H1 (cell line): ENCODE results near the gene DTX4. TPM values are rescaled to one million over a fixed set of nuclear protein-coding genes. Genes with fewer than 3 reads are reported as not detected.

Experiments
- CTCF ChIA-PET: fragments of 300-600 bp; sonication (Branson Sonifier 250); formaldehyde crosslinking; loops from one replicate; lab custom pipeline; 2021; ENCODE audit not compliant: partially characterized antibody; lab: Charles Lee
- POLR2A ChIA-PET: fragments of 300-600 bp; sonication (Branson Sonifier 250); formaldehyde crosslinking; loops from one replicate; lab custom pipeline; 2021; ENCODE audit warnings: inconsistent platforms; ENCODE audit not compliant: partially characterized antibody; lab: Charles Lee
- DNase-seq, 2 experiments: peaks; one replicate each; pipeline versions ENCODE4 v3.0.0 to v3.0.0-alpha.2; 2010 to 2022; ENCODE audit warnings: low spot score in 2 of 2, low read depth in 1 of 2, mixed read lengths in 1 of 2
- FAIRE-seq: peaks from 2 replicates; lab custom pipeline; 2011; peaks lifted over from hg19 to GRCh38; lab: Jason Lieb, UNC
- H2AFZ ChIP-seq: 2 replicates; pipeline ENCODE4 v1.8.1; 2012; ENCODE audit warnings: low read length, inconsistent platforms
- H2AK5ac ChIP-seq: 2 replicates; pipeline ENCODE4 v1.6.1; 2013; ENCODE audit warnings: low read depth, low read length
- H2BK120ac ChIP-seq: replicated peaks from 2 replicates; pipeline ENCODE3; 2013; ENCODE audit warnings: low read depth, low read length, inconsistent platforms
- H2BK12ac ChIP-seq: 2 replicates; pipeline ENCODE4 v1.6.1; 2013; ENCODE audit warnings: low read depth, low read length
- H2BK15ac ChIP-seq: 2 replicates; pipeline ENCODE4 v1.6.1; 2013; ENCODE audit warnings: low read length
- H2BK20ac ChIP-seq: 2 replicates; pipeline ENCODE4 v1.6.1; 2013; ENCODE audit warnings: low read length
- H2BK5ac ChIP-seq: 2 replicates; pipeline ENCODE4 v1.6.1; 2013; ENCODE audit warnings: low read depth, low read length
- H3K14ac ChIP-seq: 2 replicates; pipeline ENCODE4 v1.6.1; 2013; ENCODE audit warnings: inconsistent platforms; ENCODE audit not compliant: insufficient read length
- H3K18ac ChIP-seq: 2 replicates; pipeline ENCODE4 v1.6.1; 2013; ENCODE audit warnings: low read length; ENCODE audit errors: extremely low read depth
- H3K23ac ChIP-seq: 2 replicates; pipeline ENCODE4 v1.6.1; 2013; ENCODE audit warnings: inconsistent platforms; ENCODE audit not compliant: insufficient read length
- H3K23me2 ChIP-seq: 2 replicates; pipeline ENCODE4 v1.6.1; 2013; ENCODE audit warnings: low read depth, low read length
- H3K27ac ChIP-seq: 2 replicates; pipeline ENCODE4 v1.6.1; 2011; ENCODE audit warnings: low read depth, low read length, inconsistent platforms
- H3K27me3 ChIP-seq, 4 experiments: replicated peaks in 1 of 4; 1 replicate in 1 of 4; 2 replicates in 3 of 4; pipeline versions ENCODE4 v1.6.1 to v1.8.1; 2011 to 2013; ENCODE audit warnings: low read length in 3 of 4, mild to moderate bottlenecking in 3 of 4, inconsistent platforms in 2 of 4, mixed read lengths in 2 of 4, moderate library complexity in 1 of 4; ENCODE audit not compliant: control insufficient read depth in 3 of 4, insufficient read depth in 3 of 4; ENCODE audit errors: extremely low read depth in 1 of 4
- H3K36me3 ChIP-seq, 4 experiments: 2 replicates each; pipeline versions ENCODE4 v1.6.1 to v1.8.1; 2011 to 2013; ENCODE audit warnings: mild to moderate bottlenecking in 4 of 4, low read length in 3 of 4, moderate library complexity in 2 of 4, control low read depth in 1 of 4, inconsistent platforms in 1 of 4; ENCODE audit not compliant: insufficient read depth in 4 of 4, control insufficient read depth in 2 of 4
- H3K4ac ChIP-seq: replicated peaks from 2 replicates; pipeline ENCODE3; 2013; ENCODE audit warnings: low read length, low read depth, mixed read lengths, inconsistent platforms; ENCODE audit not compliant: insufficient read length
- H3K4me1 ChIP-seq, 4 experiments: replicated peaks in 1 of 4; 1 replicate in 1 of 4; 2 replicates in 3 of 4; pipeline versions ENCODE4 v1.6.1 to v1.8.1; 2011 to 2013; ENCODE audit warnings: low read length in 3 of 4, inconsistent platforms in 2 of 4, mixed read lengths in 1 of 4; ENCODE audit not compliant: insufficient read depth in 4 of 4, control insufficient read depth in 3 of 4
- H3K4me2 ChIP-seq, 2 experiments: 2 replicates each; pipeline versions ENCODE4 v1.6.1 to v1.8.1; 2011 to 2013; ENCODE audit warnings: low read depth in 2 of 2, low read length in 2 of 2, control low read depth in 1 of 2, inconsistent platforms in 1 of 2, mild to moderate bottlenecking in 1 of 2; ENCODE audit not compliant: insufficient read depth in 1 of 2
- H3K4me3 ChIP-seq, 4 experiments: fragments of 200-600, 300-600 bp in 1 of 4; sonication (generic), shearing (Covaris generic), sonication (Bioruptor Twin) in 1 of 4; 2 replicates each; pipeline versions ENCODE4 v1.5.1 to v1.8.1; 2011 to 2016; ENCODE audit warnings: low read length in 4 of 4, low read depth in 3 of 4, control low read depth in 2 of 4, inconsistent platforms in 2 of 4, mild to moderate bottlenecking in 2 of 4, mixed read lengths in 1 of 4, moderate library complexity in 1 of 4; ENCODE audit not compliant: insufficient read depth in 2 of 4; ENCODE audit errors: extremely low read depth in 1 of 4
- H3K56ac ChIP-seq: replicated peaks from 2 replicates; pipeline ENCODE3; 2013; ENCODE audit warnings: low read depth, mild to moderate bottlenecking, mixed read lengths, low read length, inconsistent platforms; ENCODE audit not compliant: insufficient read length
- H3K79me1 ChIP-seq: 2 replicates; pipeline ENCODE4 v1.6.1; 2013; ENCODE audit warnings: low read depth, low read length, control low read depth
- H3K79me2 ChIP-seq, 2 experiments: 2 replicates each; pipeline versions ENCODE4 v1.6.1 to v1.8.1; 2012 to 2013; ENCODE audit warnings: low read length in 2 of 2, mild to moderate bottlenecking in 2 of 2, inconsistent platforms in 1 of 2; ENCODE audit not compliant: insufficient read depth in 2 of 2, control insufficient read depth in 1 of 2
- H3K9ac ChIP-seq, 4 experiments: replicated peaks in 1 of 4; 1 replicate in 1 of 4; 2 replicates in 3 of 4; pipeline versions ENCODE4 v1.6.1 to v1.8.1; 2011 to 2013; ENCODE audit warnings: low read depth in 3 of 4, low read length in 3 of 4, control low read depth in 2 of 4, mild to moderate bottlenecking in 2 of 4, moderate library complexity in 2 of 4, inconsistent platforms in 1 of 4; ENCODE audit errors: extremely low read depth in 1 of 4
- H3K9me3 ChIP-seq, 2 experiments: 2 replicates each; pipeline versions ENCODE4 v1.6.1 to v1.8.1; 2012 to 2013; ENCODE audit warnings: mild to moderate bottlenecking in 2 of 2, moderate library complexity in 2 of 2, control low read depth in 1 of 2, inconsistent platforms in 1 of 2, low read depth in 1 of 2, low read length in 1 of 2, mixed read lengths in 1 of 2; ENCODE audit not compliant: insufficient read depth in 2 of 2
- H4K20me1 ChIP-seq, 2 experiments: replicated peaks in 1 of 2; 2 replicates each; pipeline versions ENCODE3 to v1.8.1; 2011 to 2013; ENCODE audit warnings: inconsistent platforms in 2 of 2, low read length in 2 of 2, mild to moderate bottlenecking in 1 of 2; ENCODE audit not compliant: insufficient read depth in 2 of 2, control insufficient read depth in 1 of 2
- H4K5ac ChIP-seq: 2 replicates; pipeline ENCODE4 v1.6.1; 2013; ENCODE audit warnings: low read length, low read depth, mixed read lengths, inconsistent platforms; ENCODE audit not compliant: insufficient read length
- H4K8ac ChIP-seq: 2 replicates; pipeline ENCODE4 v1.8.0; 2013; ENCODE audit warnings: mild to moderate bottlenecking, moderate library complexity, low read length, inconsistent platforms; ENCODE audit not compliant: insufficient read depth; ENCODE audit errors: extremely low read depth
- H4K91ac ChIP-seq: replicated peaks from 2 replicates; pipeline ENCODE3; 2013; ENCODE audit warnings: low read length, mixed read lengths, inconsistent platforms; ENCODE audit not compliant: insufficient read length
- BRCA1 ChIP-seq: IDR thresholded peaks from 2 replicates; pipeline ENCODE4 v1.6.1; 2012; ENCODE audit warnings: low read depth, low read length, improper control_type of control experiment
- EZH2 ChIP-seq: fragments of 200-600 bp; sonication (generic); IDR thresholded peaks from 2 replicates; pipeline ENCODE4 v1.7.1; 2012; ENCODE audit warnings: low read depth, mild to moderate bottlenecking, moderate library complexity, low read length, inconsistent platforms; ENCODE audit not compliant: severe bottlenecking
- JUN ChIP-seq: IDR thresholded peaks from 2 replicates; pipeline ENCODE4 v1.6.1; 2011; ENCODE audit warnings: low read depth, mild to moderate bottlenecking, improper control_type of control experiment, low read length
- PHF8 ChIP-seq: fragments of 200-600 bp; sonication (generic); conservative IDR thresholded peaks from 2 replicates; pipeline ENCODE4 v1.7.1; 2012; ENCODE audit warnings: low read depth, mild to moderate bottlenecking, inconsistent platforms, low read length, moderate library complexity
- POU5F1 ChIP-seq: IDR thresholded peaks from 2 replicates; pipeline ENCODE4 v1.6.1; 2011; ENCODE audit warnings: low read depth, mild to moderate bottlenecking, low read length, moderate library complexity
- RFX5 ChIP-seq: IDR thresholded peaks from 2 replicates; pipeline ENCODE4 v1.6.1; 2011; ENCODE audit warnings: low read depth, low read length, improper control_type of control experiment, borderline replicate concordance
- RXRA ChIP-seq: IDR thresholded peaks from 2 replicates; pipeline ENCODE4 v1.6.1; 2011; ENCODE audit warnings: low read depth, mild to moderate bottlenecking, low read length, moderate library complexity; ENCODE audit not compliant: insufficient read depth
- SAP30 ChIP-seq: fragments of 300-600 bp; sonication (generic); IDR thresholded peaks from 2 replicates; pipeline ENCODE4 v1.7.1; 2012; ENCODE audit warnings: low read length, moderate library complexity, mild to moderate bottlenecking, inconsistent platforms; ENCODE audit not compliant: insufficient read depth, insufficient replicate concordance
- SP4 ChIP-seq: IDR thresholded peaks from 2 replicates; pipeline ENCODE4 v1.6.1; 2012; ENCODE audit warnings: low read length, inconsistent platforms
- TCF12 ChIP-seq: IDR thresholded peaks from 2 replicates; pipeline ENCODE4 v1.6.1; 2011; ENCODE audit warnings: low read depth, mild to moderate bottlenecking, low read length
- TEAD4 ChIP-seq: IDR thresholded peaks from 2 replicates; pipeline ENCODE4 v1.6.1; 2012; ENCODE audit warnings: low read depth, low read length, inconsistent platforms, mixed read lengths
- WGBS, 2 experiments: shearing (Covaris generic) in 1 of 2; methylation state at CpG; one replicate each; pipeline versions ENCODE4 v1.1.6 to v1.1.7; 2013 to 2015; ENCODE audit warnings: low lambda C conversion rate in 2 of 2, mixed read lengths in 2 of 2, inconsistent platforms in 1 of 2, low coverage in 1 of 2, missing lambda C conversion rate in 1 of 2; ENCODE audit not compliant: insufficient replicate concordance in 2 of 2, insufficient coverage in 1 of 2, insufficient read length in 1 of 2; ENCODE audit errors: extremely low coverage in 1 of 2, missing lambda C conversion rate in 1 of 2; 5-methylcytosine and 5-hydroxymethylcytosine counted together
- polyA plus RNA-seq, 7 experiments: library from polyadenylated mRNA; depleted of rRNA in 3 of 7; stranded (reverse) in 5 of 7; unstranded in 2 of 7; fragments of >200 nt in 5 of 7; fragments of 200-250 nt in 2 of 7; gene quantifications; 1 replicate in 5 of 7; 2 replicates in 1 of 7; 4 replicates in 1 of 7; pipeline versions ENCODE4 v1.2.1 to v1.2.3, GENCODE V29; 2011 to 2013; ENCODE audit warnings: missing spikeins in 2 of 7, mixed read lengths in 2 of 7
- total RNA-seq: library from RNA; stranded (reverse); fragmentation: NEBNext Ultra II Directional; extraction: Animal tissue kit (Norgen Biotek cat#: 25700); gene quantifications from 2 replicates; pipeline ENCODE4 v1.2.1, GENCODE V29; 2021
- TF ChIP-seq, protein P1 (sequence below): IDR thresholded peaks from 2 replicates; pipeline ENCODE4 v1.6.1; 2012; ENCODE audit warnings: low read length, inconsistent platforms

DTX4 gene
- total and polyA plus RNA-seq, 2 of the 8 experiments (the other 6 are each of a cell fraction or from before 2014, with no cell fraction given), result 5.1 to 18.8 TPM

DNA sequence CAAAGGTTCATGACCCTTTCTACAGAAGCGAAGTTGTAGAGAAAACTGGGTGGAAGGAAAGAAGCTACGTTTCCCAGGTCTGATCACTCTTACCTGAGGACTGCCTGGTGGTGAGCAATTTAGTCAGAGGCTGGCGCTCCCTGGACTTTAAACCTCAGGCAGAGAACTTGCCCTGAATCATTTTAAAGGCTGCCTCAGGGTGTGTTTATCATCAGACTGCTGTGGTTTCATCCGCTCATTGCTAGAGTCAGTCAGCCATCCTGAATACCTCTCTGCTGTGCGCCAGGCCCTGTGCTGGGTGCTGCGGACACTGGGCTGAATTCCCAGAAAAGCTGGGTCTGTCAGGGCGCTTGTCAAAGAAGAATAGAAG lies 2.7 kb downstream of the DTX4 start:
- CTCF ChIA-PET, result interaction anchor here (0.6 to 9.6 kb wide), 9 partner anchors 9 to 1328 kb away, joined by 3 to 201 read pairs (median 4); no protein-coding TSS in a partner anchor
- H3K4me2 ChIP-seq, result peak overlapping the region; percentile 98 to 99
- no peak overlapping the region for H3K14ac ChIP-seq
- no peak overlapping the region for H3K4ac ChIP-seq
- peak overlapping the region in 1 of 4 experiments; percentile 95; a peak in 2 of 8 replicates for H3K4me3 ChIP-seq
- no peaks in the 10 kb centered on the region for H3K36me3 ChIP-seq
- no peak overlapping the region for H4K5ac ChIP-seq
- H2AK5ac ChIP-seq, result no peak overlapping the region
- H4K20me1 ChIP-seq, result peaks cover 2% of the 10 kb centered on the region in 2 experiments
- no peak overlapping the region for H2AFZ ChIP-seq
- no peak overlapping the region for H3K18ac ChIP-seq
- peaks cover 6 to 18% (median 10%) of the 10 kb centered on the region in 4 experiments; a peak in 6 of 7 replicates for H3K4me1 ChIP-seq
- H3K79me1 ChIP-seq, result no peaks in the 10 kb centered on the region
- H2BK5ac ChIP-seq, result no peak overlapping the region
- no peak overlapping the region for H4K91ac ChIP-seq
- H3K27me3 ChIP-seq, result no peaks in the 10 kb centered on the region
- no peak overlapping the region; the same call in 1 of the 2 replicates for H2BK12ac ChIP-seq
- POLR2A ChIA-PET, result interaction anchor here (0.6 to 5.5 kb wide), 5 partner anchors 10 to 546 kb away, joined by 3 to 79 read pairs (median 3); partner anchors contain the start of gene FAM111B
- H4K8ac ChIP-seq, result no peak overlapping the region
- no peaks in the 10 kb centered on the region for H3K9me3 ChIP-seq
- H2BK20ac ChIP-seq, result no peak overlapping the region
- DNase-seq, result no peak
- 73% methylated on average over 7 of the region's 7 CpGs; no CpG with 5 or more reads in 1 of the 2 experiments for whole genome bisulfite sequencing, 2 experiments
- H3K56ac ChIP-seq, result no peak overlapping the region
- H2BK120ac ChIP-seq, result no peak overlapping the region
- no peak overlapping the region for H3K23ac ChIP-seq
- peaks cover 18% of the 10 kb centered on the region for H3K23me2 ChIP-seq
- H2BK15ac ChIP-seq, result no peak overlapping the region
- H3K27ac ChIP-seq, result no peak overlapping the region
- H3K79me2 ChIP-seq, result peaks cover 0 to 14% of the 10 kb centered on the region in 2 experiments; a peak in 2 of 4 replicates
- H3K9ac ChIP-seq, result no peak overlapping the region; a peak in 1 of 7 replicates
- no peak for FAIRE-seq
- TF ChIP-seq EZH2 (no peak), POU5F1 (no peak), JUN (no peak), PHF8 (no peak), SAP30 (no peak), RXRA (no peak), BRCA1 (no peak), SP4 (no peak), TEAD4 (no peak), RFX5 (no peak), TCF12 (no peak)
- TF ChIP-seq, protein P1, sequence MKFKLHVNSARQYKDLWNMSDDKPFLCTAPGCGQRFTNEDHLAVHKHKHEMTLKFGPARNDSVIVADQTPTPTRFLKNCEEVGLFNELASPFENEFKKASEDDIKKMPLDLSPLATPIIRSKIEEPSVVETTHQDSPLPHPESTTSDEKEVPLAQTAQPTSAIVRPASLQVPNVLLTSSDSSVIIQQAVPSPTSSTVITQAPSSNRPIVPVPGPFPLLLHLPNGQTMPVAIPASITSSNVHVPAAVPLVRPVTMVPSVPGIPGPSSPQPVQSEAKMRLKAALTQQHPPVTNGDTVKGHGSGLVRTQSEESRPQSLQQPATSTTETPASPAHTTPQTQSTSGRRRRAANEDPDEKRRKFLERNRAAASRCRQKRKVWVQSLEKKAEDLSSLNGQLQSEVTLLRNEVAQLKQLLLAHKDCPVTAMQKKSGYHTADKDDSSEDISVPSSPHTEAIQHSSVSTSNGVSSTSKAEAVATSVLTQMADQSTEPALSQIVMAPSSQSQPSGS, result no peak
